ENCODE measurements around the gene COLEC12.

COLEC12 gene

DNA sequence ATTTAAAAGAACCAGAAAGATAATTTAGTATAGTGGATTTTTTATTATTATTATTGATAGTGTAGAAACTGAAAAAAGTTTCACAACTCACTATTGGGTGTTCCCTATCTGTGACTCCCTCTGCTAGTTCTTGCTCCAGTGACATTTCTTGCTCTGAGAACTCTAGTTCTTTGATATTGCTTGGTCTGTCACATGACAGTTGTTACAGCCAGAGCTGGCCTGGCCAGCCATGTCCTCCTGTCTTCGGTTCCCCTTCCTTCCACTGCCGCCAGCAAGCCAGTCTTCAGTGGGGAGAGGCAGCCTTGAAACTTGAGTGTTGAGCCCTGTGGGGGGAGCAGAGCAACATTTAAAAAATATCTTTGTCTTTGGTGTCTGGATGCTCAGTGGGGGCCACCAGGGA, 225.0 kb downstream of the COLEC12 start:
- no peak for DNase-seq (ENCODE audit: low read depth)

DNA sequence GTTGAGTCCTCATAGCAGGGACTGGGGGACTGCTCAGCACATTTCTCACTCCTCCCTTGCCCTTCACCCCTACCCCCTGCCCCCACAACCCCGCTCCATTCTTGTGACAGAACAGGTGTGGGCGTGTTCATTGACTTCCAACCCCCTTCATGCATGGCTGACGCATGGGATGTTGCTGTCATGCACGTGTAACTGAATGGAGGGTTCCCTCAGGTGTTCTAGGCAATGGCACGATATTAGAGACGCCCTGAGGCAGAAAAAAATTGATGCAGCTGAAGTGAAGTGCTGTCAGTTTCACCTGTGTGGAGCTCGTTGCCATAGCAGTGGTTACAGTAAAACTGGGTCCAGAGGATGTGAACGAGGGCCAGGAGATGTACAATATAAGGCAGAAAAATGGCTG, 226.2 kb downstream of the COLEC12 start:
- no peak for DNase-seq (ENCODE audit: low read depth)

DNA sequence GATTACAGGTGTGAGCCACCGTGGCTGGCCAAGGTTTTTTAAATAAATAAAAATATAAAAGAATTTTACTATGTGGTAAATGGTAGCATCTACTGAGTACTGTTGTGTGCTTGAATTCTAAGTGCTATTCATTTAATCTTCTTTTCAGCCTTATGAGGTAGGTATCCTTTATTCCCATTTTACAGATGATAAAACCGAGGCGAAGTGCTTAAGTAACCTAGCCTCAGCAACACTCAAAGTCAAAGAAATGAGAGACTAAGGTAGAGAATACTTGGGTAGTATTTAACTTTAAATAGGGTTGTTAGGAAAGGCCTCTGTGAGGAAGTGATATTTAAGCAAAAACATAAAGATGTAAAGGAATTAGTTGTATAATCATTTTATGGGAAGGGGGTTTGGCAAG, 227.0 kb downstream of the COLEC12 start:
- no peak for DNase-seq (ENCODE audit: low read depth)

DNA sequence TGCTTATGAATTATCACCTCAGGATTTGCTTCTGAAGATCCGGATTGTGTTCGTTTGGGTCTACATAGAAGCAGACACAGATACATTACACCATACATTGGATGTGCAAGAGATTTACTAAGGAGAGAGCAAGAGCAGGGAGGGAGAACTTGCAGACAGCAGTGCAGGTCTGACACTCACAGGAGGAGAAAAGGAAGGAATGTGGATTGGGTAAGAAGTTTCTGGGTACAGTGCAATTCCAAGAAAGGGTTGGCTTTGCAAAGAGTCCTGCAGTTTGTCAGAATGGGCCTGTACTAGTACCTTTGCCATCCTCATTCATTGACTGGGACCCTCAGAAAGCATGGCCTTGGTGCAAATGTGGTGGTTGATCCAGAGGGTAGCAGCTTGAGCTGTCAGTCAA, 227.9 kb downstream of the COLEC12 start:
- DNase-seq (ENCODE audit: low read depth), result no peak

- no peak for DNase-seq (ENCODE audit: low read depth)
These were observed 230.9 kb downstream of the COLEC12 start for GRCh38 chr18:269480-270095.

DNA sequence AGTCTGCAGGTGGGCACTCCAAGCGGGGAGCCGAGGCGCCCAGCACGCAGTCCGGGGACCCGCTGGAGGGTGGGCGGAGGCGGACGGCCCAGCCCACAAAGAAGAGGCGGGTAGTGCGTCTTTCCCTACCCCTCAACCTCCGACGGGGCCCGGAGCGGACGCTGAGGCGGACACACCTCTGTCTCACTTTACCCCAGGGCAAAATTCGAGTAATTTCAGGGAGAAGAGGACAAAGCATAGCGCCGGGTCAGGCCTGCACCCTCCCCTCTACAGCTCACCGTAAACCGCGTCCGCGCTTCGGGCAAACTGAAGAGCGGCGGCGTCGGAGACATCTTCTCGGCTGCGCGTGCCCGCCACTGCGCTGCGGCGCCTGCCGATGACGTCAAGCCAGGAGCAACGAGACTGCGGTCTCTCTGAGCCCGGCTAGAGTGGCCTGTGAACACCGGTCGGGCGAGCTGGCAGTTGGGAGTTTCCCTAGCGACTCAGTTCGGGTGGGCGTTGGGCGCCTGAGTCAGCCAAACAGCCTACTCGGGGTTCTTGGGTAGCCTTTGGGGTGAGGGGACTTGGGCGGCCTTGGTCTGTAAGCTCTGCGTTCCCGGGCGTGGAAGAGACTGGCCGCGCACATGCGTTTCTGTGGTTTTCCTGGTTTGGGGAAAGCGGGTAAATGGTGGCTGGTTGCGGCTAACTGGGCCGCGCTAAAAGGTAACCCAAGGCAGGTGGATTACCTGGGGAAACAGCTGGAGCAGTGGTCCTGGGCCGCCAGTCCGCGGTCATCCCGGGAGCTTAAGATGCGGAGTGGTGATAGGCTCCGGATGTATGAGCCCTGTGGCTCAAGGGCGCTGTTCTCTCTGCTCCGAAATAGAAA, 232.6 kb downstream of the COLEC12 start, which contains the start of gene THOC1:
TSS of gene THOC1 (minus strand) at position 360 of the 865 bp plus-strand sequence. CDS start at position 332, 28 bp downstream.
- peak; percentile 60 for DNase-seq (ENCODE audit: low read depth)

GRCh38 chr18:267380-267687, 233.2 kb downstream of the COLEC12 start:
- peak; percentile 10 for DNase-seq (ENCODE audit: low read depth)

Measured in HS-5 (cell line).